Uterus (tissue), 2 donors: Measurements from ENCODE around the gene GVQW3.

ENCODE experiments used
- CTCF ChIP-seq, 4 experiments: fragments of 200-600 bp in 2 of 4; fragments of 450-650 bp in 2 of 4; sonication (generic) in 2 of 4; IDR thresholded peaks; one replicate each; pipeline ENCODE4 v1.5.1; 2016 to 2019; ENCODE audit warnings: antibody characterized with exemption in 4 of 4, mild to moderate bottlenecking in 2 of 4, moderate library complexity in 1 of 4
- POLR2A ChIP-seq, 2 donors: fragments of 450-650 bp; IDR thresholded peaks; one replicate each; pipeline ENCODE4 v1.6.1; 2016; ENCODE audit warnings: antibody characterized with exemption in 2 of 2, mild to moderate bottlenecking in 1 of 2, moderate library complexity in 1 of 2

- TF ChIP-seq CTCF (IDR thresholded peaks at IDR 0.05) (no peak), POLR2A (IDR thresholded peaks at IDR 0.05) (no peak)
Observed at GRCh38 chr11:76426660-76427059, 45.5 kb downstream of the GVQW3 start.
